Thoracic aorta (tissue), 2 donors: Measurements from ENCODE around the gene GOLGA8T. TPM values are rescaled to one million over a fixed set of nuclear protein-coding genes. Genes with fewer than 3 reads are reported as not detected.
"Not testable (repeated sequence)": the region's sequence is repeated elsewhere in the genome, so short reads cannot be mapped to it uniquely, and the experiment has no call there.

Source experiments
- ATAC-seq: fragments of 150-250 bp; one replicate; pipeline ENCODE4 v1.8.0; 2017; ENCODE audit warnings: low read depth; ENCODE audit not compliant: insufficient number of reproducible peaks, low FRiP score
- DNase-seq: peaks from one replicate; pipeline ENCODE4 v3.0.0-alpha.2; 2020; ENCODE audit warnings: low spot score
- H3K27ac ChIP-seq, 2 donors: fragments of 200-600 bp; sonication (generic); 1 replicate in 1 of 2; 2 replicates in 1 of 2; pipeline ENCODE4 v1.5.1; 2016; ENCODE audit warnings: mild to moderate bottlenecking in 2 of 2, moderate library complexity in 2 of 2
- H3K27me3 ChIP-seq: fragments of 200-600 bp; sonication (generic); replicated peaks from 2 replicates; pipeline ENCODE4 v1.6.0; 2016; ENCODE audit warnings: mild to moderate bottlenecking; ENCODE audit not compliant: insufficient read depth
- H3K36me3 ChIP-seq: fragments of 200-600 bp; sonication (generic); one replicate; pipeline ENCODE4 v1.5.1; 2016
- H3K4me1 ChIP-seq, 2 donors: fragments of 200-600 bp; sonication (generic); 1 replicate in 1 of 2; 2 replicates in 1 of 2; pipeline versions ENCODE4 v1.5.1 to v1.6.0; 2016; ENCODE audit warnings: low read depth in 2 of 2, mild to moderate bottlenecking in 1 of 2; ENCODE audit not compliant: control insufficient read depth in 1 of 2
- H3K4me3 ChIP-seq: fragments of 200-600 bp; sonication (generic); 2 replicates; pipeline ENCODE4 v1.5.1; 2016; ENCODE audit warnings: mild to moderate bottlenecking
- H3K9me3 ChIP-seq: fragments of 200-600 bp; sonication (generic); 2 replicates; pipeline ENCODE4 v1.5.1; 2016
- total RNA-seq, 2 donors: library from RNA; depleted of rRNA; stranded (reverse); fragments of >200 nt; gene quantifications; one replicate each; pipeline versions ENCODE4 v1.1.0 to v1.2.3, GENCODE V29; 2016

Gene GOLGA8T
- total RNA-seq, 2 donors from 2014 or later = 11.5 TPM; not detected in 1

GRCh38 chr15:30167886-30168285, 33.0 kb downstream of the GOLGA8T start:
- H3K36me3 ChIP-seq, H3K27me3 ChIP-seq, H3K9me3 ChIP-seq, ATAC-seq, H3K27ac ChIP-seq, H3K4me1 ChIP-seq, DNase-seq, H3K4me3 ChIP-seq: not testable (repeated sequence)

- H3K4me1 ChIP-seq, ATAC-seq, H3K27ac ChIP-seq, H3K27me3 ChIP-seq, H3K4me3 ChIP-seq, H3K9me3 ChIP-seq, DNase-seq, H3K36me3 ChIP-seq: not testable (repeated sequence)
Observed at GRCh38 chr15:30171452-30171851, 36.6 kb downstream of the GOLGA8T start.

GRCh38 chr15:30173041-30173608, 38.3 kb downstream of the GOLGA8T start:
- not testable (repeated sequence) for ATAC-seq, H3K9me3 ChIP-seq, H3K36me3 ChIP-seq, H3K27ac ChIP-seq, H3K27me3 ChIP-seq, H3K4me3 ChIP-seq, H3K4me1 ChIP-seq, DNase-seq

DNA sequence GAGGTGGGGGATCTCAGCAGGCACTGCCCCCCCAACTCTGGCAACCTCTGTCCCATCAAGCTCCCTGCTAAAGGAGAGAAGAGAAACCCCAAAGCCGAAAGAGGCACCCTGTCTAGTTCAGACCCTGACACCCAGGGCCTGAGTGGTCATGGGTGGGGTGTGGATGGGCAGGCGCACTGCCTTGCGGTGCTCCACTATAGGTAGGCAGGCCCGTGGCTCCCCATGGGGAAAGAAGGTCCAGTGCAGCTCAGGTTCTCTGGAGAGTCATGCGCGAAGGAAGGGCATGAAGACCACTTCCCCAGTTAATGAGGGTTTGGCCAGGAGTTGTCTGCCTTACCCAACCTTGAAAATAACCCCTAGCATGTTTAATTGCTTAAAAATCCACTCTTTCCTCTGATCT, 40.4 kb downstream of the GOLGA8T start:
- DNase-seq, H3K36me3 ChIP-seq, ATAC-seq, H3K27ac ChIP-seq, H3K27me3 ChIP-seq, H3K4me1 ChIP-seq, H3K4me3 ChIP-seq, H3K9me3 ChIP-seq: not testable (repeated sequence)

- not testable (repeated sequence) for H3K36me3 ChIP-seq, ATAC-seq, H3K4me3 ChIP-seq, H3K27ac ChIP-seq, DNase-seq, H3K9me3 ChIP-seq, H3K4me1 ChIP-seq, H3K27me3 ChIP-seq
Observed at GRCh38 chr15:30176613-30177012, 41.8 kb downstream of the GOLGA8T start.

GRCh38 chr15:30179814-30180213, 45.0 kb downstream of the GOLGA8T start:
- not testable (repeated sequence) for H3K4me3 ChIP-seq, H3K27me3 ChIP-seq, H3K36me3 ChIP-seq, DNase-seq, H3K27ac ChIP-seq, H3K4me1 ChIP-seq, H3K9me3 ChIP-seq, ATAC-seq

- H3K36me3 ChIP-seq, H3K4me1 ChIP-seq, H3K27ac ChIP-seq, H3K27me3 ChIP-seq, H3K9me3 ChIP-seq, ATAC-seq, DNase-seq, H3K4me3 ChIP-seq: not testable (repeated sequence)
Observed at GRCh38 chr15:30185495-30185894, 50.6 kb downstream of the GOLGA8T start.

- ATAC-seq, H3K27ac ChIP-seq, H3K4me3 ChIP-seq, DNase-seq, H3K27me3 ChIP-seq, H3K36me3 ChIP-seq, H3K9me3 ChIP-seq, H3K4me1 ChIP-seq: not testable (repeated sequence)
Observed at GRCh38 chr15:30187429-30187828, 52.6 kb downstream of the GOLGA8T start.

- not testable (repeated sequence) for ATAC-seq, DNase-seq
Observed at GRCh38 chr15:30189754-30190153, 54.9 kb downstream of the GOLGA8T start.

GRCh38 chr15:30191143-30191542, 56.3 kb downstream of the GOLGA8T start:
- not testable (repeated sequence) for H3K4me1 ChIP-seq, ATAC-seq, H3K27ac ChIP-seq, H3K27me3 ChIP-seq, H3K36me3 ChIP-seq, H3K4me3 ChIP-seq, DNase-seq, H3K9me3 ChIP-seq

More at GRCh38 chr15:30189754-30190153, 54.9 kb downstream of the GOLGA8T start:
- not testable (repeated sequence) for H3K27me3 ChIP-seq, H3K4me1 ChIP-seq, H3K27ac ChIP-seq, H3K36me3 ChIP-seq, H3K4me3 ChIP-seq, H3K9me3 ChIP-seq

GRCh38 chr15:30191639-30192038, 56.8 kb downstream of the GOLGA8T start:
- H3K9me3 ChIP-seq, H3K27me3 ChIP-seq, H3K4me3 ChIP-seq, DNase-seq, H3K36me3 ChIP-seq, H3K27ac ChIP-seq, ATAC-seq, H3K4me1 ChIP-seq: not testable (repeated sequence)

DNA sequence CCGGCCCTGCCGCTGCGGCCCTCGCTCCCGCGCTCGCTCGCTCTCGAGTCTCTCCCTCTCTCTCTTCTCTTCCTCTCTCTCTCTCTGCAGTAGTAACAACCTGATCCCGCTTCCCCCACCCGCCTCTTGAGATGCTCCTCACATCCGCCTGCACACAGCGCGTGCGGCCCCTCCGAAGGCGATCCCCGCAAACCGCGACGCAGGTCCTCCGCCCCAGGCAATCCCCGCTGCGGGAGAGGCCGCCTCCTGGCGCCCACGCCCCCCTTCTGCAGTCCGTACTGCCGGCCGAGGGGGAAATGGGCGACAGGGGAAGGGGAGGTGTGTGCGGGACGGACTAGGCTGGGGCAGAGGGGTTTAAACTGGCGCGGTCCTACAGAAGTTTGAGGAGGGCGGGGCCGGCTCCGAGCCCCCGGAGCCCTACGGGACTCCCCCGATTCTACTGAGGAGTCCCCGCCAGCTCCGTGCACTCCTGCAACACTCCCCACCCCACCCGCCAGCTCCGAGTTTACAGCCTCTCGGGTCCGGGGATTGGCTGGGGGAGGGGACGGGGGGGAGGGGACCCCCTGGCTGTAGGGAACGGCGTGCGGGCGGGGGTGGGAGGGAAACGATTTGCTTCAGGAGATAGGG, 57.4 kb downstream of the GOLGA8T start:
- ATAC-seq, H3K4me3 ChIP-seq, H3K4me1 ChIP-seq, DNase-seq, H3K36me3 ChIP-seq, H3K27me3 ChIP-seq, H3K9me3 ChIP-seq, H3K27ac ChIP-seq: not testable (repeated sequence)

DNA sequence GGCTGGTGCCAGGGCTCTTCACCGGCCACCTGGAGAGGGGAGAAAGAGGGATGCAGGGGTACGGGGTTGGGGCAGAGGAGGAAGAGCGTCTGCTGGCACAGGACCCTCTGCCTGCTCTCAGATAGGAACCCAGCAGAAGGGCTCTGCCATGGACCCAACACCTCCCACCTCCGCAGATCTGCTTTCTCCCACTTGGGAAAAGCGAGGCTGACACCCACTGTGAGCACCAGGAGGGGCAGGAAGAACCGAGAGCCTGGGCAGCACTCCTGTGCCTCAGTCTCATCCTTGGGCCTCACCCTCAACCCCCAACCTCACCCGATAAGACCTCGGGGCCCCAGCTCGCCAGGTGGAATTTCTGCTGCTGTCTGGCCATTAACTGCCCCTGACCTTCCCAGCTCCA, 58.0 kb downstream of the GOLGA8T start:
- H3K4me3 ChIP-seq, H3K27me3 ChIP-seq, H3K4me1 ChIP-seq, H3K36me3 ChIP-seq, ATAC-seq, H3K27ac ChIP-seq, DNase-seq, H3K9me3 ChIP-seq: not testable (repeated sequence)
